HepG2 (cell line): Measurements from ENCODE around the gene ACO1. TPM values are rescaled to one million over a fixed set of nuclear protein-coding genes. Genes with fewer than 3 reads are reported as not detected.
A peak's percentile ranks its signal among the peaks of the same experiment; 100 is the strongest.

Experiments used
- ARHGAP35 ChIP-seq: sonication (generic); formaldehyde crosslinking; IDR thresholded peaks from 2 replicates; pipeline ENCODE4 v1.9.0; 2022; ENCODE audit warnings: mild to moderate bottlenecking, inconsistent platforms, moderate library complexity, missing genetic modification reagents, borderline replicate concordance
- HMG20B ChIP-seq: conservative IDR thresholded peaks from 2 replicates; pipeline ENCODE4 v1.6.1; 2016; ENCODE audit warnings: missing genetic modification reagents, missing compliant biosample characterization
- HNF4G ChIP-seq, 2 experiments: sonication (generic) in 1 of 2; formaldehyde crosslinking in 1 of 2; IDR thresholded peaks; 2 replicates each; pipeline versions ENCODE4 v1.4.0 to v1.6.1; 2011 to 2020; ENCODE audit warnings: borderline replicate concordance in 2 of 2, low read depth in 2 of 2, mild to moderate bottlenecking in 2 of 2, low read length in 1 of 2, missing genetic modification reagents in 1 of 2, moderate library complexity in 1 of 2
- MTA1 ChIP-seq: sonication (generic); formaldehyde crosslinking; IDR thresholded peaks from 2 replicates; pipeline ENCODE4 v1.4.0; 2020; ENCODE audit warnings: missing genetic modification reagents, mild to moderate bottlenecking, borderline replicate concordance
- RAD21 ChIP-seq: fragments of 450-650 bp; formaldehyde crosslinking; IDR thresholded peaks from 2 replicates; pipeline ENCODE4 v1.5.0; 2020; ENCODE audit warnings: mild to moderate bottlenecking
- RFX5 ChIP-seq: IDR thresholded peaks from 2 replicates; pipeline ENCODE4 v1.6.1; 2011; ENCODE audit warnings: low read depth, low read length, improper control_type of control experiment
- SMC3 ChIP-seq: IDR thresholded peaks from 2 replicates; pipeline ENCODE4 v1.6.1; 2011; ENCODE audit warnings: low read length, improper control_type of control experiment
- SNRNP70 ChIP-seq: fragments of 200-400 bp; formaldehyde crosslinking; IDR thresholded peaks from 2 replicates; pipeline ENCODE4 v1.6.1; 2017; ENCODE audit warnings: mild to moderate bottlenecking, low read depth, low read length, moderate library complexity
- SP5 ChIP-seq: IDR thresholded peaks from 2 replicates; pipeline ENCODE4 v1.6.1; 2016; ENCODE audit warnings: low read depth, borderline replicate concordance
- TARDBP ChIP-seq: sonication (generic); formaldehyde crosslinking; IDR thresholded peaks from 2 replicates; pipeline ENCODE4 v1.8.0; 2022; ENCODE audit warnings: mild to moderate bottlenecking, missing genetic modification reagents
- TCF12 ChIP-seq, 2 experiments: fragments of 450-650 bp in 1 of 2; sonication (generic) in 1 of 2; formaldehyde crosslinking in 1 of 2; IDR thresholded peaks; 2 replicates each; pipeline versions ENCODE4 v1.6.1 to v1.8.0; 2017 to 2022; ENCODE audit warnings: antibody characterized with exemption in 1 of 2, mild to moderate bottlenecking in 1 of 2, missing genetic modification reagents in 1 of 2, moderate library complexity in 1 of 2
- U2AF1 ChIP-seq: fragments of 200-400 bp; formaldehyde crosslinking; optimal IDR thresholded peaks from 2 replicates; pipeline ENCODE3; 2017; ENCODE audit warnings: mild to moderate bottlenecking, low read depth, low read length
- ZNF20 ChIP-seq: sonication (generic); formaldehyde crosslinking; IDR thresholded peaks from 2 replicates; pipeline ENCODE4 v1.4.0; 2020; ENCODE audit warnings: mild to moderate bottlenecking, moderate library complexity, missing genetic modification reagents
- ZNF839 ChIP-seq: sonication (generic); formaldehyde crosslinking; IDR thresholded peaks from 2 replicates; pipeline ENCODE4 v1.4.0; 2020; ENCODE audit warnings: missing genetic modification reagents, mild to moderate bottlenecking, borderline replicate concordance
- polyA plus RNA-seq, 8 experiments: library from polyadenylated mRNA; depleted of rRNA in 3 of 8; stranded (reverse) in 7 of 8; unstranded in 1 of 8; fragments of >200 nt; fragmentation: Illumina TruSeq in 4 of 8; extraction: Trizol in 4 of 8; gene quantifications; 2 replicates each; pipeline versions ENCODE4 v1.2.1 to v1.2.3, GENCODE V29; 2011 to 2016; ENCODE audit warnings: low read depth in 4 of 8, missing spikeins in 1 of 8, mixed read lengths in 1 of 8; ENCODE audit not compliant: insufficient read depth in 1 of 8
- total RNA-seq, 5 experiments: library from RNA; depleted of rRNA; stranded (reverse); fragments of >200 nt; fragmentation: Illumina TruSeq; extraction: Trizol; gene quantifications; 2 replicates each; pipeline ENCODE4 v1.2.3, GENCODE V29; 2016; ENCODE audit warnings: low read depth in 1 of 5
- TF ChIP-seq, protein P1 (sequence below), 2 experiments: IDR thresholded peaks; 2 replicates each; pipeline ENCODE4 v1.6.1; 2011 to 2012; ENCODE audit warnings: low read length in 2 of 2, borderline replicate concordance in 1 of 2, low read depth in 1 of 2, mild to moderate bottlenecking in 1 of 2, moderate library complexity in 1 of 2
- TF ChIP-seq, protein P2 (sequence below): conservative IDR thresholded peaks from 2 replicates; pipeline ENCODE4 v1.6.1; 2018; ENCODE audit warnings: missing genetic modification reagents
- TF ChIP-seq, protein P3 (sequence below): IDR thresholded peaks from 2 replicates; pipeline ENCODE4 v1.6.1; 2012; ENCODE audit warnings: low read length, improper control_type of control experiment
- TF ChIP-seq, protein P4 (sequence below): sonication (generic); formaldehyde crosslinking; IDR thresholded peaks from 2 replicates; pipeline ENCODE4 v1.9.0; 2021; ENCODE audit warnings: missing genetic modification reagents, mild to moderate bottlenecking, borderline replicate concordance

ACO1 gene
- total and polyA plus RNA-seq, 2 of the 13 experiments (the other 11 are each of a cell fraction or from before 2014, with no cell fraction given) = 20.1 to 48.2 TPM

DNA sequence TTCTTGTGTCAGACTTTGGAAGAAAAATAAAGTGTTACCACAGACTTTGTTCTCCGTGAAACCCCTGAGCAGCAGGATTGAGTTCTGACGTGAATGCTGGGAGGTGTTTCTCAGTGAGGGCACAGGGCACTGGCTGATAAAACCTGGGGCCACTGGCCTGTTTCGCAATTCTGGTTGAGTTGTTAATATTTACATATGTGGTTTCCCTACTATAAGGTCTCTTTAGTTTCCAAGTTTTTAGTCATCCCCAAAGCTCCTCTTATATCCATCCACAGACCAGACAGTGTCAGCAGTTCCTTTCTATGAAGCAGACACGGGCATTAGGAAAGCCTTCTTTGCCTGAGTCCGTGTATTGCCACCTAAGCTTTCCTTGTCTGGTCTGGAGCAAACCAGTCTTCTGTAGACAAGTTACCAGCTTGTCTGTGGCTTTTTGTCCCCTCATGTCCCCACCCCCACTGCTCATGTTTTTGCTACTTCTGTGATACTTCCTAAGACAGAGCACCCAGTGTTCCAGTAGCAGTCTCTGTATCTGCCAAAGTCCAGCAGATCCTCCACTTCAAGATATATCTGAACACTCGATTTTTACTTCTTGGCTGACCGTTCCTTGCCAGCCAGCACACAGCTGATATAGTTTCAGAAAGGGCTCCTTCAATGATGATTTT is 42.0 kb downstream of the ACO1 start (continued):
- TF ChIP-seq, protein P1, sequence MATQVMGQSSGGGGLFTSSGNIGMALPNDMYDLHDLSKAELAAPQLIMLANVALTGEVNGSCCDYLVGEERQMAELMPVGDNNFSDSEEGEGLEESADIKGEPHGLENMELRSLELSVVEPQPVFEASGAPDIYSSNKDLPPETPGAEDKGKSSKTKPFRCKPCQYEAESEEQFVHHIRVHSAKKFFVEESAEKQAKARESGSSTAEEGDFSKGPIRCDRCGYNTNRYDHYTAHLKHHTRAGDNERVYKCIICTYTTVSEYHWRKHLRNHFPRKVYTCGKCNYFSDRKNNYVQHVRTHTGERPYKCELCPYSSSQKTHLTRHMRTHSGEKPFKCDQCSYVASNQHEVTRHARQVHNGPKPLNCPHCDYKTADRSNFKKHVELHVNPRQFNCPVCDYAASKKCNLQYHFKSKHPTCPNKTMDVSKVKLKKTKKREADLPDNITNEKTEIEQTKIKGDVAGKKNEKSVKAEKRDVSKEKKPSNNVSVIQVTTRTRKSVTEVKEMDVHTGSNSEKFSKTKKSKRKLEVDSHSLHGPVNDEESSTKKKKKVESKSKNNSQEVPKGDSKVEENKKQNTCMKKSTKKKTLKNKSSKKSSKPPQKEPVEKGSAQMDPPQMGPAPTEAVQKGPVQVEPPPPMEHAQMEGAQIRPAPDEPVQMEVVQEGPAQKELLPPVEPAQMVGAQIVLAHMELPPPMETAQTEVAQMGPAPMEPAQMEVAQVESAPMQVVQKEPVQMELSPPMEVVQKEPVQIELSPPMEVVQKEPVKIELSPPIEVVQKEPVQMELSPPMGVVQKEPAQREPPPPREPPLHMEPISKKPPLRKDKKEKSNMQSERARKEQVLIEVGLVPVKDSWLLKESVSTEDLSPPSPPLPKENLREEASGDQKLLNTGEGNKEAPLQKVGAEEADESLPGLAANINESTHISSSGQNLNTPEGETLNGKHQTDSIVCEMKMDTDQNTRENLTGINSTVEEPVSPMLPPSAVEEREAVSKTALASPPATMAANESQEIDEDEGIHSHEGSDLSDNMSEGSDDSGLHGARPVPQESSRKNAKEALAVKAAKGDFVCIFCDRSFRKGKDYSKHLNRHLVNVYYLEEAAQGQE (IDR thresholded peaks at IDR 0.05; ENCODE audit: borderline replicate concordance in 1 of 2, low read depth in 1 of 2, low read length in 2 of 2) = 0 out of 4 replicates have a peak, but pooled peaks of 1 of the 2 experiments have one; percentile 9
- TF ChIP-seq U2AF1 (no peak), HMG20B (CRISPR knock-in tag) (0 out of 2 replicates have a peak, but pooled peaks have one; percentile 29), SNRNP70 (no peak), HNF4G (IDR thresholded peaks at IDR 0.05; ENCODE audit: borderline replicate concordance, low read depth, low read length) (peak; percentile 78), HNF4G (CRISPR knock-in tag; IDR thresholded peaks at IDR 0.05; ENCODE audit: borderline replicate concordance, low read depth) (no peak; the same call in 1 of the 2 replicates), RAD21 (CRISPR knock-in tag) (no peak), ZNF839 (CRISPR knock-in tag) (no peak), SP5 (CRISPR knock-in tag) (no peak), ARHGAP35 (no peak), TCF12 (IDR thresholded peaks at IDR 0.05) (no peak), TCF12 (CRISPR knock-in tag; IDR thresholded peaks at IDR 0.05) (no peak), SMC3 (peak; percentile 30; the same call in 1 of the 2 replicates), RFX5 (no peak), TARDBP (CRISPR knock-in tag) (peak; percentile 64; the same call in 1 of the 2 replicates), MTA1 (CRISPR knock-in tag) (no peak), ZNF20 (no peak)
- TF ChIP-seq, protein P2, sequence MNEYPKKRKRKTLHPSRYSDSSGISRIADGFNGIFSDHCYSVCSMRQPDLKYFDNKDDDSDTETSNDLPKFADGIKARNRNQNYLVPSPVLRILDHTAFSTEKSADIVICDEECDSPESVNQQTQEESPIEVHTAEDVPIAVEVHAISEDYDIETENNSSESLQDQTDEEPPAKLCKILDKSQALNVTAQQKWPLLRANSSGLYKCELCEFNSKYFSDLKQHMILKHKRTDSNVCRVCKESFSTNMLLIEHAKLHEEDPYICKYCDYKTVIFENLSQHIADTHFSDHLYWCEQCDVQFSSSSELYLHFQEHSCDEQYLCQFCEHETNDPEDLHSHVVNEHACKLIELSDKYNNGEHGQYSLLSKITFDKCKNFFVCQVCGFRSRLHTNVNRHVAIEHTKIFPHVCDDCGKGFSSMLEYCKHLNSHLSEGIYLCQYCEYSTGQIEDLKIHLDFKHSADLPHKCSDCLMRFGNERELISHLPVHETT (CRISPR knock-in tag) = no peak
- TF ChIP-seq, protein P3, sequence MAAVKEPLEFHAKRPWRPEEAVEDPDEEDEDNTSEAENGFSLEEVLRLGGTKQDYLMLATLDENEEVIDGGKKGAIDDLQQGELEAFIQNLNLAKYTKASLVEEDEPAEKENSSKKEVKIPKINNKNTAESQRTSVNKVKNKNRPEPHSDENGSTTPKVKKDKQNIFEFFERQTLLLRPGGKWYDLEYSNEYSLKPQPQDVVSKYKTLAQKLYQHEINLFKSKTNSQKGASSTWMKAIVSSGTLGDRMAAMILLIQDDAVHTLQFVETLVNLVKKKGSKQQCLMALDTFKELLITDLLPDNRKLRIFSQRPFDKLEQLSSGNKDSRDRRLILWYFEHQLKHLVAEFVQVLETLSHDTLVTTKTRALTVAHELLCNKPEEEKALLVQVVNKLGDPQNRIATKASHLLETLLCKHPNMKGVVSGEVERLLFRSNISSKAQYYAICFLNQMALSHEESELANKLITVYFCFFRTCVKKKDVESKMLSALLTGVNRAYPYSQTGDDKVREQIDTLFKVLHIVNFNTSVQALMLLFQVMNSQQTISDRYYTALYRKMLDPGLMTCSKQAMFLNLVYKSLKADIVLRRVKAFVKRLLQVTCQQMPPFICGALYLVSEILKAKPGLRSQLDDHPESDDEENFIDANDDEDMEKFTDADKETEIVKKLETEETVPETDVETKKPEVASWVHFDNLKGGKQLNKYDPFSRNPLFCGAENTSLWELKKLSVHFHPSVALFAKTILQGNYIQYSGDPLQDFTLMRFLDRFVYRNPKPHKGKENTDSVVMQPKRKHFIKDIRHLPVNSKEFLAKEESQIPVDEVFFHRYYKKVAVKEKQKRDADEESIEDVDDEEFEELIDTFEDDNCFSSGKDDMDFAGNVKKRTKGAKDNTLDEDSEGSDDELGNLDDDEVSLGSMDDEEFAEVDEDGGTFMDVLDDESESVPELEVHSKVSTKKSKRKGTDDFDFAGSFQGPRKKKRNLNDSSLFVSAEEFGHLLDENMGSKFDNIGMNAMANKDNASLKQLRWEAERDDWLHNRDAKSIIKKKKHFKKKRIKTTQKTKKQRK = no peak
- TF ChIP-seq, protein P4, sequence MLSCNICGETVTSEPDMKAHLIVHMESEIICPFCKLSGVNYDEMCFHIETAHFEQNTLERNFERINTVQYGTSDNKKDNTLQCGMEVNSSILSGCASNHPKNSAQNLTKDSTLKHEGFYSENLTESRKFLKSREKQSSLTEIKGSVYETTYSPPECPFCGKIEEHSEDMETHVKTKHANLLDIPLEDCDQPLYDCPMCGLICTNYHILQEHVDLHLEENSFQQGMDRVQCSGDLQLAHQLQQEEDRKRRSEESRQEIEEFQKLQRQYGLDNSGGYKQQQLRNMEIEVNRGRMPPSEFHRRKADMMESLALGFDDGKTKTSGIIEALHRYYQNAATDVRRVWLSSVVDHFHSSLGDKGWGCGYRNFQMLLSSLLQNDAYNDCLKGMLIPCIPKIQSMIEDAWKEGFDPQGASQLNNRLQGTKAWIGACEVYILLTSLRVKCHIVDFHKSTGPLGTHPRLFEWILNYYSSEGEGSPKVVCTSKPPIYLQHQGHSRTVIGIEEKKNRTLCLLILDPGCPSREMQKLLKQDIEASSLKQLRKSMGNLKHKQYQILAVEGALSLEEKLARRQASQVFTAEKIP (CRISPR knock-in tag) = no peak
